Inflammatory macrophage treated with lipopolysaccharide for 1 hour (primary cell): ENCODE data around the gene TRIM25.
"Not testable (repeated sequence)": the region's sequence is repeated elsewhere in the genome, so short reads cannot be mapped to it uniquely, and the experiment has no call there.

Experiments used
- DNase-seq, 2 donors: peaks; one replicate each; pipeline ENCODE4 v3.0.0-alpha.2; 2020 to 2022

TRIM25 gene, protein sequence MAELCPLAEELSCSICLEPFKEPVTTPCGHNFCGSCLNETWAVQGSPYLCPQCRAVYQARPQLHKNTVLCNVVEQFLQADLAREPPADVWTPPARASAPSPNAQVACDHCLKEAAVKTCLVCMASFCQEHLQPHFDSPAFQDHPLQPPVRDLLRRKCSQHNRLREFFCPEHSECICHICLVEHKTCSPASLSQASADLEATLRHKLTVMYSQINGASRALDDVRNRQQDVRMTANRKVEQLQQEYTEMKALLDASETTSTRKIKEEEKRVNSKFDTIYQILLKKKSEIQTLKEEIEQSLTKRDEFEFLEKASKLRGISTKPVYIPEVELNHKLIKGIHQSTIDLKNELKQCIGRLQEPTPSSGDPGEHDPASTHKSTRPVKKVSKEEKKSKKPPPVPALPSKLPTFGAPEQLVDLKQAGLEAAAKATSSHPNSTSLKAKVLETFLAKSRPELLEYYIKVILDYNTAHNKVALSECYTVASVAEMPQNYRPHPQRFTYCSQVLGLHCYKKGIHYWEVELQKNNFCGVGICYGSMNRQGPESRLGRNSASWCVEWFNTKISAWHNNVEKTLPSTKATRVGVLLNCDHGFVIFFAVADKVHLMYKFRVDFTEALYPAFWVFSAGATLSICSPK

DNA sequence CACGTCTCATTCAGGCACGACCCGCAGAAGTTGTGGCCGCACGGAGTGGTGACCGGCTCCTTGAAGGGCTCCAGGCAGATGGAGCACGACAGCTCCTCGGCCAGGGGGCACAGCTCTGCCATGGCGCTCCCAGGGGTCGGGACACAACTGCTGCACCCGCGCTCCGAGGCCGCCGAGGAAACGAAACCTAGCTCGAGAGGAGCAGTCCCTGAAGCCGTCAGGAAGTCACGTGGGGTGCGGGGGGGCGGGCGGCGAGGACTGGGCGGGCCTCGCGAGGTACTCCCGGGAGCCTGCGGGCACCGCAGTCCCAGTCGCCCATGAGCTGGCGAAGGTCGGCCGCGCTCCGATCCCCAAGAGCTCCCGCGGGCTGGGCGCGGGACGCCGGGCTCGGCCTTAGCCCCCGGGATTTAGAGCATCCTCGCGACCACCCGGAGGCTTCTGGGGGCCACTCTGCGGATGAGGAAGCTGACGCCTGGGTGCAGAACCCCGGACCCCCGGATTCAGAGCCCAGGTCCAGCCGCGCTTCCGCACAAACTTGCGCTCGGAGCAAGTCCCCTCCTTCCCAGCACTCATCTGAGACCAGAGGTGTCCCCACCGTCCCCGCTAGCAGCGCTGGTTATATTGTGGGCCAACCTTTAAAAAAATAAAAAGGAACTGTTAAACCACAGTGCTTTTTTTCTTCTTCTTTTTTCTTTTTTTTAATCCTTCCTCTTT is at the start of gene TRIM25:
Gene TRIM25, minus strand, starts transcription at position 183 of the 714 bp plus-strand sequence. Its CDS starts 61 bp downstream, at position 122.
- peak; percentile 89 to 94 for DNase-seq

DNA sequence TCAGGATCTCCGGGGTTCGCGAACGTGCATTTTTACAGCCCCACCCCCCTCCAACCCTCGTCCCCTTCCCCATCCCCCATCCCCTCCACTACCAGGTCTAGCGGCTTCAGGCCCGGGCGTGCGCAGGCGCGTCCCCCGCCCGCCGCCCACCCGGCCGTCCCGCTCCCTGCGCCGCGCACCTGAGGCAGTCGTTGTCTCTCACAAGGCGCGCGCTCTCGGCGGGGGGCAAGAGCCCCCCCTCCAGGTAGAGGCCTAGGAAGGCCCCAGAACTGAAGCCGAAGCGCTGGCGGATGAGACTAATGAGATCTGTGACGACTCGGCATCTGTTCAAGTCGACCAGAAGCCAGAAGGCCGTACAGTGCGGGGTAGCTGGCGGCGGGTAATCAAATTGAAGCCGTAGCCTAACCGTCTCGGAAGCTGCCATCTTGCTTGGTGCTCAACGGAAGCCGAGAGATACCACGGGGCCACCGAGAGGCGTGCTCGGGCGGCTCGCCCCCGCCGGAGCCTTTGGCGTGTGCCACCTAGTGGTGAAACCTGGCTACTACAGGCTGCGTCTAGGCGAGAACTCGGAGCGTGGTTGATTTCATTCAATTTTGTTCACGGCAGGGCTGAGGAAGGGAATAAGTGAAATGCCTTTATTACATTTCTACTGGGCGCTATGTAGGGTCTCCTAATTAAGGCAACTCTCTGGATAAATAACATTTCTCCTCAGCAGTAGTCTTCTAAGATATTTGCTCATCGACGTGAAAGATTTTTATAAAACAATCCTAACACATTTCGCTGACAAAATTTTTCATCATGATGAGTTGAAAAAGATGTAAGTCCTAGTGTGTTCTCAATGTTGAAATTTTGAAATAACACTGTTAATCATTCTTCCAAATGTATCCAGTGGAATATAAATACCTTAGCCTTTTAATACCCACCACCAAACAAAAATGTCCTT is 47.0 kb upstream of the TRIM25 start, which contains the start of gene COIL:
Gene COIL, minus strand, starts transcription at position 455 of the 943 bp plus-strand sequence. Its CDS starts 31 bp downstream, at position 424.
- peak; percentile 82 to 99 for DNase-seq

DNA sequence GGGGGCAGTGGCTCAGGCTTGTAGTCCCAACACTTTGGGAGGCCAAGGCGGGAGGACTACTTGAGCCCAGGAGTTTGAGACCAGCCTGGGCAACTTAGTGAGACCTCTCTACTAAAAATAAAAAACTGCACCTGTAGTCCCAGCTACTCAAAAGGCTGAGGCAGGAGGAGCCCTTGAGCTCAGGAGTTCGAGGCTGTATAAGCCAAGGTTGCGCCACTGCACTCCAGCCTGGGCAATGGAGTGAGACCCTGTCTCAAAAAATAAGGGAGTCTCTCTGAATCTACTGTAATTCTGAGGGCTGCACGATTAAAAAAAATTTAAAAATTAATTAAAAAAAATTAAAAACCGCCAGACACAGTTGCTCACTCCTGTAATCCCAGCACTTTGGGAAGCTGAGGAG is 43.1 kb upstream of the TRIM25 start:
- no peak for DNase-seq

DNA sequence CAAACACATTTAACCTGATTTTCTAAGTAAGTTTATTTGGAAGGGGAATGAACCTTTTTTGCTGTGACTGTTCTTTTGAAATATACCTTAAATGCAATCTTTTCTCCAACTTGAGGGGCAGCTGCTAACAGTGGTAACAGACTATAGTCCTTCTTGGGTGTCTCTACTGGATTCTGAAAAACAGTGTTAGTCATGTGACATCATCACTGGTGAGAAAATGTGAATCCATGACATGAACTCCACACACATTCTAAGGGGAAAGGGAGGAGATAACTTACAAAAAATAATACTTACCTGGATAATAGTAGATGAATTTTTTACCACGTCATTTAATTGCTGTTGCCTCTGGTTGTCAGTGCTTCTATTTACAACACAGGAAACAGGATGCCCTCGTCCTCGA is 35.7 kb upstream of the TRIM25 start:
- no peak for DNase-seq

DNA sequence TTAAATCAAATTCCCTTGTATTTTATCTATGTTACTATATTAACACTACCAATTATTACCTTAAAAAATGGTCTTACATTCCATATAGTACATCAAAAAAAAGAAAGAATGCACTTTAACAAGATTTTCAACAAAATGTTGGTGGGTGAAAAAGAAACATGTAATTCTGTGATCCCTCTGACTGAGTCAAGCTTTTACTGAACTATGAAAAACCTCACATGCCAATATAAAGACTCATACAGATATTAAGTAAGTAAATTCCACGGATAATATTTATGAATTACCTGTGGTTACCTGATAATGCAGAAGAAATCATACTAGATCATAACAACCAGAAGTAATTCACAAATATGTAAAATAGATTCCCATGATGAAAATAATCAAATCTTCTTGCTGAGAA is 34.6 kb upstream of the TRIM25 start:
- DNase-seq, result no peak

DNA sequence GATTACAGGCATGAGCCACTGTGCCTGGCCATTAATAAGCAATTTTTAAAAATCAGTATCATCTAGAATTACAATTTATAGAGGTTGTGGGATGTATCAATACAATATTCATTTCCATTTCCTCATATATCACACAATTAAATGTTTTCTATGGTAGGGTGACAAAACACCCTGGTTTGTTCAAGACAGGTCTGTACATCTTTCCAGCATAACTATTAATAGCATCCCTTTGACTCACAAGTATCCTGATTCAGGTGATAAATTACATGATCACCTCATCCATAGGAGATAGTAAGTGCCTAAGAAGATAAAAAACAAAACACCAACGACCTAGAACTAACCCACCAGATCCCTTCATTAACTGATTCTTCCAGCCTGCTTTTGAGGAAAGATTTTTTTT is 33.9 kb upstream of the TRIM25 start:
- DNase-seq, result no peak

DNA sequence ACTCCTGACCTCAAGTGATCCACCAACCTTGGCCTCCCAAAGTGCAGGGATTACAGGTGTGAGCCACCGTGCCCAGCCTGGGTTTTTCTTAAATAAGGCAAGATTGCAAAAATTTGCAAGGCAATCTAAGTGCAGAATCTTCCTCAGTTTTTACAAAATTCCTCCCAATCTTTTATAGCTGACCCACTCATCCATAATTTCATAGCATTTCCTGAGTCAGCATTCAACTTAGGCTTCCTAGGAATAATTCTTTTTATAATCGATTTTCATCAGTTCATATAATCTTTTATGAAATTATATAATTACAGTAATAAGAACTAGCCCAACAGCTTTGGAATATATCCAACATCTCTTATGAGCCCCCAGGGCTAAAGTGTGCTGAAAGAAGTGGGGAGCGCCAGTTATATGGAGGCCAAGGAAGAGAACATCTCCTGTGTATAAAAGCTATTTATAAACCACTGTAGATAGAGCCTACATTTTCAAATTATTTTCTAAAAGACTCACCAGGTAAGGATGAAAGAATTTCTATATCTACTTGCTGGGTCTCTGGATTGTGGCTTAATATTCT is 32.2 kb upstream of the TRIM25 start:
- DNase-seq, result no peak

DNA sequence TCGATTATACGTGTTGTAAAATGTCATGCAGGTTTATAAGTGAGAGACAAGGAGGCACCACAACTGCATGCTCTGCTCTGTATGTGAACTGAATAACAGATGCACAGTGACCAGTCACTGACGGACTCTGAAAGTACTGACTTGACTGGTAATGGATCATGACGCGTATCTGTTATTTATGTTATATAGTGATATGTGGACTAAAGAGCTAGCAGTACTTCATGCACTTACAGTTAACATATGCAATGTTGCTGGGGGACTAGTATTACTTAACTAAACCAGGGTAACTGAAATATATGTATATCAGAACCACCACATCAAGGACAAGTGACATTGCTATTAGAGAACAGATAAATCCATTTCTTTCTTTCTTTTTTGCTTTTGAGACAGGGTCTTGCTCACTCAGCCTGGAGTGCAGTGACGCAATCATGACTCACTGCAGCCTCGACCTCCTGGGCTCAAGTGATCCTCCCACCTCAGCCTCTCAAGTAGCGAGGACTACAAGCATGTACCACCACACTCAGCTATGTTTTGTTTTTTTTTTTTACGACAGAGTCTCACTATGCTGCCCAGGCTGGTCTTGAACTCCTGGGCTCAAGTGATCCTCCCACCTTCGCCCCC is 29.8 kb upstream of the TRIM25 start:
- no peak for DNase-seq

DNA sequence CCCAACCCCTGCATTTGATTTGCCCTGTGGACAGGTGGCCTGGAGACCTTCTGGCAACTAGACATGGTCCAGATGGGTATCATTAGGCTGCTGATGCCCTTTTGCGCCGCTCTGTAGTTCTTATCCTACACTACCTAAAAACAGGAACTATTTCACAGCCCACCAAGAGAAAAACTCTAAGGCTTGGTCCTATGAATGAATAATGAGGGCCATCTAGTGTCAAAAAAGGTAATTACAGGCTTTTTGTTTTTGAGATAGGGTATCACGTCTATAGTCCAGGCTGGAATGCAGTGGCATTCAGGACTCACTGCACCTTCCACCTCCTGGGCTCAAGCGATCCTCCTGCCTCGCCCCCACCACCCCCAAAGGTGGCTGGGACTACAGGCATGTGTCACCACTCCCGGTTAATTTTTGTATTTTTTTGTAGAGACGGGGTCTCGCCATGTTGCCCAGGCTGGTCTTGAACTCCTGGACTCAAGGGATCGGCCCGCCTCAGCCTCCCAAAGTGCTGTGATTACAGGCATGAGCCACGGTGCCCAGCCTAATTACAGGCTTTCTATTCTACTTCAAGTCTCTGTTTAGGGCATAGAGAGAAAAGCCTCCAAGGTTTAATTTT is 26.1 kb upstream of the TRIM25 start:
- DNase-seq, result peak; percentile 58 to 98

DNA sequence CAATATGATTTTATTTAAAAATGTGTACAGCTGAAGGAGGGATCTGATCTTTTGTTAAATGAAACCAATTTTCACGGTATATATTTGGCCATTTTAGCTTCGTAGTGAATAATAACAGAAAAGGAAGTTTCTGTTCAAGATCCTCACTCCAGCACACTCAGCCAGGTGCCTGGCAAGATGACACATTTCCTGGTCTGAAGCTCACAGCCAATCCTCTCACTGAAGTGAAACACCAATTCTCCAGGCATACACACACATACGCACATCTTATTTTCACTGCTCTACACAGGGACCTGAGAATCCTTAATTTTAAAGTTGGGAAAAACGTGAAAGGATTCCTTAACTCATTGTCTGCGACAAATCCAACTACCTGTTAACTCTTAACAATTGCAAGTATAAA is 24.4 kb upstream of the TRIM25 start:
- not testable (repeated sequence) for DNase-seq

DNA sequence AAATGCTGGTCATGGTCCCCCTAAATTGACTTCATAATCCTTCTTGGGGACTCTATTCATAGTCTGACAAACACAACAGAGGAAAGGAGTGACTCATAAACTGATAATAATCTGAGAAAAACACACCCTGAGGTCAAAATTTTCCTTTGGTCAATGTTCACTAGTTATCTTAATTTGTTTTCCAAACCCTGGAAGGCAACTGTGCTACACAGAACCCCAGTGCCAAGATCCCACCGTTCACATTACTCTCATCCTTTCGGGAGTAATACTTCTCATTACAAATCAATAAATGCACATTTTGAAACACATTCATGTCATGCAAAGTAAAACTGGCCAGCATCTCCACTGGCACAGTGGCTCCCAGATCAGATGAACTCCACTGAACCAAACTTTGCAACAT is 23.8 kb upstream of the TRIM25 start:
- DNase-seq, result no peak

DNA sequence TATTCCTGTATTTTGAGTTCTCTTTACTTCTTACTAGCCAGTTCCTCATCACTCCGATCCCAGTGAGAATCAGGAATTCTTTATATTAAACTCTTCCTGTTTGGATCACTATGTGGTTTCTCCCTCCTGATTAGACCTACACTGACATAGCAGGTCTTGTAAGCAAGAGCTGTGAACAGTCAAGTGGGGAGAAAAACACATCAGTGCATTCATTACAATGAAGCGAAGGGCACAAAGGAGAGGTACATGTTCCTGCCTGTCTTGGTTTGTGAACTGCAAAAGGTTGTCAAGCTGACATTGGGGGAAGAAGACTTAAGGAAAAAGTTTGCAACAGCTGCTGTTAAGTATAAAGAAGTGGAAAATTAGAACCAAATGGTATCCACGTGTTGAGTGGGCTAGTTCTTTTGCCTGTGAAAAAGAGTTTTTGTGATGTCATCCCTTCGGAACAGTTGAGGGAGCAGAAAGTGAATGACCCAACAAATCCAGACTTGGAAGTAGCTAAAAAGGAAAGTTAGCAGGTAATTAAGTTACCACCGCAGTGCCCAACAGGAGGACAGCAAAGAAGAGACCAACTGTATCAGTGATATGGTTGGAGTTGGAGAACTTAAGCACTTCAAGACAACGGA is 23.0 kb upstream of the TRIM25 start:
- no peak for DNase-seq

DNA sequence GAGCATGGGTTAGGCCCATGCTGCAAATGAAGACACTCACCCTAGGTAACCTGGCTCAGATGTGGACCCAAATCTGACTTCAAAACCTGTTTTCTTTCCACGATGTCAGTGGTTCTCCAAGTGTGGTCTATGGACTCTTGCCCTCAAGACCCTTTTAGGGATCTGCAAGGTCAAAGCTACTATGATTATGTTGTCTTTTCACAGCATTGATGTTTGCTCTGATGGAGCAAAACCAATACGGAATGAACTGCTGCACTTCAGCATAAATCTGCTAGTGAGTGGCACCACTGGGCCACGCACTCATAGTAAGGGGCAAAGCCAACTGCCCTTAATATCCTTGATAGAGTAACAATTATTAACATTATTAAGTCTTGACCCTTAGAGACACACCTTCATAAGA is 21.6 kb upstream of the TRIM25 start:
- DNase-seq, result no peak

DNA sequence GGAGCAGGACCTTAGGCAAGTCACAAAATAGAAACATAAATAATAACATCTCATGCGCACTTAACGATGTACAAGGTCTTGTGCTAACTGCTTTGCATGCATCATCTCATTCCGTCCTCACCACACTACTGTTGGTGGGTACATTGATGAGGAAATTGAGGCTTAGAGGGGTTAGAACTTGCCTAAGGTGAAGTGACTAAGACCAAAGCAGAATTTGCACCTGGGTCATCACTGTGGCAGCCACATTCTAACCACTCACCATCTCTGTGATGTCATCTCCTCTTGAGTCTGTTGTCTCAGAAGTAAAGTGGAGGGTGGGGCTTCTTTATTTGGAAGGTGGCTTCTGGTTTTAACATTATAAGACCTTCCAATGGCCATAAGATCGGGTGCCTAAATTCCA is 20.4 kb upstream of the TRIM25 start:
- no peak for DNase-seq

DNA sequence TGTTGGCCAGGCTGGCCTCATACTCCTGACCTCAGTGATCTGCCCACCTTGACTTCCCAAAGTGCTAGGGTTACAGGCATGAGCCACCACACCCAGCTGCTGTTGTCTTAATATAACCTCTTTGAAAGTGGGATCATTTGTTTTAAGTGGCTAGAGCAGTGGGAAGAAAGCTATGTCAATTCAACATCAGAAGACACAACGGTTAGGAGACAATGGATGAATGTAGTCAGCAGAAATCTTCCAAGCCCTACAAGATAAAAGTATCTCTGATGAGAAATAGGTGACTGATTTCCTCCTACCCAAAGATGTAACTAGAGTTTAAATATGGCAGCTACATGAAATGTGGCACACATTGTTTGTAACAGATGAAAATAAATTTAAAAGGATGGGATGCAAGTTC is 20.0 kb upstream of the TRIM25 start:
- DNase-seq, result no peak

DNA sequence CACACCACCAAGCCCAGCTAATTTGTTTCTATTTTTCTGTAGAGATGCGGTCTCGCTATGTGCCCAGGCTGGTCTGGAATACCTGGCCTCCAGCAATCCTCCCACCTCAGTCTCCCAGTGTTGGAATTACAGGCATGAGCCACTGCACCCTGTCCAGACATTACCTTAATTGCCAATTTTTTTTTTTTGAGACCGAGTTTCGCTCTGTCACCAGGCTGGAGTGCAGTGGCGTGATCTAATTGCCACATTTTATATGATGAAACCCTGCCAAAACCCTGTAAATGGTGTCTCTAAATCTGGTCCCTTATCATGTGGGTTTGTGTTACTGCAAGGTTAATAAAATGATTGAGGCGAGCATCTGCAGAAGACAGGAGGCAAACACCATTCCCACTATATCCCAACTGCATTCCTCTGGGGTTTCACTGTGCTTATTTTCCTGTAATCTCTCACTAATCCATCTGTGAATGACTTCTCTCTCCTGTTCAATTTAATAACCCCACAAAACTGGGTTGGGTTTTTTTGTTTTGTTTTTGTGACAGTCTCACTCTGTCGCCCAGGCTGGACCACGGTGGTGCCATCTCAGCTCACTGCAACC is 19.4 kb upstream of the TRIM25 start:
- DNase-seq, result no peak

DNA sequence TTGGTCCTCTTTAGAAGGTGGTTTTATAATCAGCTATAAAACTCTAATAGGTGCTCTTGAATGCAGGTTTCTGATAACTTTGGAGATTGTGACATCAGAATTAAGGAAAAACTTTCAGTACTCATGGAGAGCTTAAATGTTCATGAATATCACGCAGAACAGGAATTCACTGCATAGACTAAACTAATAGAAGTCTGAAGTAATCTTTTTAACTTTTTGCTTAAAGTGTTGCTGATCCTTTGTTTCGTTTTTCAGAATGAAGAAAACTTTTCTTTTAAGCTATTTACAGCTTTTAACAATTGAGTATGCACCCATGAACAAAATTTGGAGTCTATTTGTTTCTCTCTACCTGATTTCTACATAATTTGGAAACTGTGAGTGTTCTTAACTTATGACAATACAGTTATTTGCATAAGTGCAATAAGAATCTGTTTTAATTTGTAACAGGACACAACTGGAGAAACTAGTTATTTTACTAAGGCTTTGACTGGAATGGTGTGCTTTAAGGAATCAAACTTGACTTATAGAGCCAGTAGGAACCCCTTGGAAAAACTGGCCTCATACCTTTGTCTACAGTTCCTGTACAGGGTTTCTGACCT is 17.0 kb upstream of the TRIM25 start:
- DNase-seq, result no peak

DNA sequence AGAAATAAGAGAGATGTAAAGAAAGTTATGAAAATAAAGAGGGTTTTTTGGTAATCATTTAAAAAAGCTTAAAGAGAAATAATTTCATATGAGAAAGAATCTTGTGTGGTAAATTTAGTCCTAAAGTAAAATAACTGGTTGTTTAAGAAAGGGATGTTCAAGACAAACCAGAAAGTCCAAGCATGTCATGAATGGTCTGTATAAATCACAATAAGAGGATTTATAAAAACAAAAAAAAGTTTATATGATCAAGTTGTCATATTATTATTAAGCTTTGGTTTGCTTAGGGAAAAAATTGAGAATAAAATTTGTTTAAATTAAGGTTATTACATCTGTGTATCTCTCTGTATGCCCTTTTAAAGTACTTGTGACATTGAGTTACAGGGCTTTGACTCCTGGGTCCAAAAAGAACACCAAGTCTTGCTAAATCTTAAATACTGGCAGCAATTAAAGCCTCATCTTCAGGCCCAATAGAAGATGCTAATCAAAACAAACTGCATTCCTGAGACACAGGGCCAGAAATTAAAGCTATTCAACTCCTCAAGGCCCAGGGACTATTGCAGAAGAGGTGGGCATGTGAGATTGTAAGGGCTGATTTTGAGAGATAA is 15.6 kb upstream of the TRIM25 start:
- no peak for DNase-seq

DNA sequence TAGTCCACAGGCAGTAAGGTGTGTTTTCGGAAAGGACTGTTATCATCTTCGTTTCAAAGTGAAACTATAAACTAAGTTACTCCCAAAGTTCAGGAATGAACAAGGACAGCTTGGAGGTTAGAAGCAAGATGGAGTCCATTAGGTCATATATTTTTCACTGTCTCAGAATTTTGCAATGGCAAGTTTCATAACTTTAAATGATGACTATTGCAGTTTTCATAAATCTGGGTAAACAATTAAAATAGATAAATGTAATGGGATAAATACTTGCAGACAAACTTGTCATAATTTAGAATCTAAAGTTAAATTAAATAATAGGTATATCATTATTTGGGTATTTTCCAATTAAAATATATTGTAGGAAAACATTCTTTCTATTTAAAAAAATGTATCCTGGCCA is 14.7 kb upstream of the TRIM25 start:
- DNase-seq, result no peak

DNA sequence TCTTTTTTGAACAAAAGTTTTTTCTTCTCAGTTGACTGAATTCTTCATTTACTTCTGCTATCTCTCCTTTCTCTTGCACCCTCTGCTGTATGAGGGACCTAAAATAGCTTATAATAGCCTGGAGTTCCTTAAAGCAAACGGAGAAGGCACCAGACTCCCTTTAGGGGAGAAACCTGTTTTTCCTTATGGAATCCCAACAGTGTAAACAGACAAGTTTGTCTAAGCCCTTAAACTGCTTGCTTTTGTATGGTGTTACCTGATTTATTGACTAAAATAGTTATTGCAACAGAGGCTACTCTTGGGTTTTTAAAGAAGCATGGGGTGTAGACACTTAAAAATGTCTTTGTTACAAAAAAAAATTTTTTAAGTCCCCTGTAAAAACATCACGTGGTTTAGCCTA is 12.9 kb upstream of the TRIM25 start:
- DNase-seq, result no peak
